ENCODE results near the gene PRKCZ.

Gene PRKCZ

GRCh38 chr1:2049718-2050431 lies at the start of gene PRKCZ:
PRKCZ (plus strand) TSS chr1:2050411; CDS start chr1:2050631, 220 bp downstream.
- DNase-seq: peak; percentile 94 to 95

DNA sequence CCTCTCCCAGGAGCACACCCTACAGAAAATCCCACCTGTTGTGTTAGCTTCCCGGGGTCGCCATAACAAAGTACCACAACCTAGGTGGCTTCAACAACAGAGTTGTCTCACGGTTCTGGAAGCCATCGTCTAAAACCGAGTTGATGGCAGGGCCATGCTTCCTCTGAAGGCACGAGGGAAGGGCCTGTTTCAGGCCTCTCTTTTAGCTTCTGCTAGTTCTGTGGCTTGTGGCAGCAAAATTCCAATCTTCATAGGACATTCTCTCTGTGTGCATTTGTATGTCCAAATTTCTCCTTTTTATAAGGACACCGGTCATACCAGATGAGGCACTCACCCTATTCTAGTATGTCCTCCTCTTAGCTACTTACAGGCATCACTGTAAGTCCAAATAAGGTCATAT lies 49.8 kb upstream of the PRKCZ start:
- no peak for DNase-seq

DNA sequence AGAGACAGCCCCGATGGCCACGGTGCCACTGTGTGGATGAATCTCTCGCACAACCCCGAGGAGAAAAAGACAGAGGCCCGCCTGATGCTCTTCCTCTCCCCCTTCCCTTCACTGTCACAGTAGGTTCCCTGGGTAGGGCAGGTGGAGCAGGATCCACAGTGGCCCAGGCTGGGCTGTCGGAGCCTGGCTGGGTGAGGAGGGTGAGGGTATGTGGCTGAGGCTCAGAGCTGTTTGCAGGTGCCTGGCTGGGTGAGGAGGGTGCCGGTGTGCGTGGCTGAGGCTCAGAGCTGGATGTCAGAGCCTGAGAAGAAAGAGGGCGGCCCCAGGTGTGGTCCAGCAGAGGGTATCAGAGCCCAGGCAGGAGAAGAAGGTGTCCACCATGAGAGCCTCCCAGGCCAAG lies 49.4 kb upstream of the PRKCZ start:
- DNase-seq: no peak

DNA sequence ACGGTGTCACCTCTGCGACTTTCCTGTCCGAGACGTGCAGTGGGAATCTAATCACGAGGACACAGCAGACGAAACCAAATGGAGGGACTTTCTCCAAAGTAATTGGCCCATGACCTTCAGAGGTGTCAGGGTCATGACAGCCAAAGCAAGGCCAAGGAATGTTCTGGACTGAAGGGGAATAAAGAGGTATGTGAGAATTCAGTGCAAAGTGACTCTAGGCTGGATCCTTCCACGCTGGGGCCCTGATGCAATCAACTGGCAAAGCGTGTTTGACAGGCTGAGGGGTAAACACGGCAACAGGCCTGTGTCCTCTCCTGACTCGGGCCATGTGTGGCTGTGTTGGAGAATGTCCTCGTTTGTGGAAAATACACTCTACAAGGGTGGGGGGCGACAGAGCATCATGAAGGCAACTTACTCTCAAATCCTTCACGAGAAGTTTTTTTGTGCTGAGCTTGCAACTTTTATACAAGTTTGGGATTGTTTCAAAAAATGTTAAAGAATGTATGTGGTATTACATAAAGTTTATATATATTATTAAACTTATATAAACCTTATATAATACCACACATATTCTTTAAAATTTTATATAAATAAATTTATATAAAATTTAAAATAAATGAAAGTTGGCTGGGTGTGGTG lies 48.3 kb upstream of the PRKCZ start:
- DNase-seq: no peak

DNA sequence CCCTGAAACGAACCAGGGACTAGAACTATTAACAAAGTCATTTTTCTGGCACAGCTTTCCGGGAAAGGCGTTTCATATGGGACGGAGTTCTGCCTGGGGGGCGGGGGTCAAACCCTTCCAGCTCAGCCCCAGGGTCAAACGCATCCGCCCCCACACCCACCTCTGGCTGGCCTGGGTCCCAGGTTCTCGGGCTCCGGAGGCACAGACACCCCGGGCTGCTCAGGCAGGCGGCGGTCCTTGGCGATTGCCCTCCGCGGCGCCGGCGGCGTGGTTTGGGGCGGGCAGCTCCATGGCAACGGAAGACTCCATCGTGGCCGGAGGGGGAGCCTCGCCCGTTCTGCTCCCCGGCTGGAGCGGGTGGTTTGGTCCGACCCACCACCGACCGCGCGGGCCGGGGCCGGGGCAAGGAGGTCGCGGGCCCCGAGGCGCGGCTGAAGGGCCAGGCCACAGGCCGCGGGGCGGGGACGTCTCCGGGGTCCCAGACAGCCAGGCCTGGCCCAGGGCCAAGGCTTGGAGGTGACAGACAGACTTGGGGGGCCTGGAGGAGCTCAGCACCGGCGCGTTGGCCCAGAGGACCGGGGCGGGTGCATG lies 46.6 kb upstream of the PRKCZ start, which contains the start of gene CFAP74:
TSS of gene CFAP74 (minus strand) at position 246 of the 591 bp plus-strand sequence. CDS start 12,830 bp downstream, outside the sequence.
- DNase-seq: no peak

GRCh38 chr1:2004856-2005255 lies 45.4 kb upstream of the PRKCZ start:
- no peak for DNase-seq

- no peak for DNase-seq
Measured at GRCh38 chr1:2009101-2010053, 40.8 kb upstream of the PRKCZ start.

- DNase-seq: no peak
Measured at GRCh38 chr1:2014181-2014580, 36.0 kb upstream of the PRKCZ start.

- no peak for DNase-seq
Measured at GRCh38 chr1:2014741-2015735, 35.2 kb upstream of the PRKCZ start.

DNA sequence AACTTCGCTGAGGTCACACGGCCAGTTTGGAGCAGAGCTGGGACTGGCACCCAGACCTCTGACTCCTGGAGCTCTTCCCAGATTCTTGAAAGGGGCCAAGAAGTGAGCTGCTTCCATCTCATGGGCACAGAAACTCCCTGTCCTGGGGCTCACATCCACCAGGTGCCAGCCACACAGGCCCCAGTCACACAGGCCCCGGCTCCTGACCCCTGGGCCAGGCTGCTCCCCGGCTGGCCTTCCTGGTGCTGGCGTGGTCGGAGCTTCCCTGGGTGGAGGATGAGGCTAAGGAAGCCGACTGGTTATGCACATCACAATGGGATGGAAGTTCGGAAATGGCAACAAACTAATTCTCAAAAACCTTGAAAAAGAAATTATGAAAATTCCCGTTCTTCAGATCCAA lies 34.1 kb upstream of the PRKCZ start:
- DNase-seq: no peak

- DNase-seq: no peak
Measured at GRCh38 chr1:2018217-2019171, 31.7 kb upstream of the PRKCZ start.

DNA sequence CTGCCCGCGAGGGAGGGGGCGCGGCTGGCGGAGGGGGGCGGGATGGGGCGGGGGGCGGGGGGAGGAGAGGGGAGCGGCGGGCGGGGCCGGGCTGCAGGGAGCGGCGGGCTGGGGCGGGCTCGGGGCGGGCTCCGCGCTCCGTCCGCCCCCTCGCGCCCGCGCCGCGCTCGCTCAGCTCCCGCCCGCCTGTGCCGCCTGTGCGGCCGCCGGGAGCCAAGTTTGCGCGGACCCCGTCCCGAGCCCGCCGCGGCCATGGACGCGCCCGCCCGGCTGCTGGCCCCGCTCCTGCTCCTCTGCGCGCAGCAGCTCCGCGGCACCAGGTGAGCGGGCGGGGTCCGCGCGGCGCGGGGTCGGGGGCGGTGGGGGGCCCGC lies 31.1 kb upstream of the PRKCZ start, which contains the start of gene GABRD:
TSS of gene GABRD (plus strand) at position 174 of the 372 bp plus-strand sequence. CDS start at position 253, 79 bp downstream.
- DNase-seq: no peak

GRCh38 chr1:2019571-2020309 lies 30.5 kb upstream of the PRKCZ start:
- no peak for DNase-seq

DNA sequence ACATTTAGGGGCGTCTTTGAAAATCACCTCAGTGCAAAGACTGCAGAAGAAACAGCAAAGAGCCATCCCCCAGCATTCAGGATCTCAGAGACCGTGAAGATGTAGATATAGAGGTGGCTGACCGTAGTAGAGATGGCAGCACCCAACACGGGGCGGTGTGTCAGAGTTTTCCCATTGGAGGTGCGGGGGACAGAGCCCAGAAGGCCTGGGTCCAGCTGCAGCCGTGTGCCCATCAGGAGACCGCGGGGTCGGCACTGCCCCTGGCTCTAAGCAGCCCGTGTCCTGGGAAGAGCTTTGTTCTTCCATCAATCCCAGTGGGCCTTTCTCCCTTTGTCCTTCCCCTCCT lies 29.9 kb upstream of the PRKCZ start:
- DNase-seq: no peak

DNA sequence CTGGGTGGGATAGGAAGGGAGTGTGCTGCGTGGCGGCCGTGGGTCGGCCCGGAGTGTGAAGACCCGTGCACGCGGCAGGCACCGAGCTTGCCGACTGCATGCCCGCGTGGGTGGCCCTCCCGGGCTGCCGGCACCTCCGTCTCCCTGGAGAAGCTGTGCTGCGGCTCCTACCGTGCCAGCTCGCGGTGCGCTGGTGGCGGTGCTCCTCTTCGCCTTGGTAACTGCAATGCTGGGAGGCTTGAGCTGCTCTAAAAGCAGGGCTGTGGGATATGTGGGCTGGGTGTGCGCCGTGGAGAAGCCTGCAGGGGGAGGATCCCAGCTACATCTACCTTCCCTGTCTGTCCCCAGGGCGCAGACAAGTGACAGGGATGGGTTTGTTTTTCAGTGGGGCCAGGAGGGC lies 28.7 kb upstream of the PRKCZ start:
- DNase-seq: no peak

GRCh38 chr1:2022063-2022770 lies 28.0 kb upstream of the PRKCZ start:
- DNase-seq: no peak

- DNase-seq: no peak
Measured at GRCh38 chr1:2023187-2023586, 27.0 kb upstream of the PRKCZ start.

GRCh38 chr1:2024451-2024850 lies 25.8 kb upstream of the PRKCZ start:
- no peak for DNase-seq

GRCh38 chr1:2024887-2025286 lies 25.3 kb upstream of the PRKCZ start:
- no peak for DNase-seq

Measured in activated CD4-positive, alpha-beta T cell treated with anti-CD3 and anti-CD28 coated beads for 4 hours (primary cell).